Measurements from ENCODE around the gene TRAF5. TPM values are rescaled to one million over a fixed set of nuclear protein-coding genes. Genes with fewer than 3 reads are reported as not detected.

Gene TRAF5
- total and polyA plus RNA-seq, 4 donors, result 0.68 to 3.3 (median 1.6) TPM

DNA sequence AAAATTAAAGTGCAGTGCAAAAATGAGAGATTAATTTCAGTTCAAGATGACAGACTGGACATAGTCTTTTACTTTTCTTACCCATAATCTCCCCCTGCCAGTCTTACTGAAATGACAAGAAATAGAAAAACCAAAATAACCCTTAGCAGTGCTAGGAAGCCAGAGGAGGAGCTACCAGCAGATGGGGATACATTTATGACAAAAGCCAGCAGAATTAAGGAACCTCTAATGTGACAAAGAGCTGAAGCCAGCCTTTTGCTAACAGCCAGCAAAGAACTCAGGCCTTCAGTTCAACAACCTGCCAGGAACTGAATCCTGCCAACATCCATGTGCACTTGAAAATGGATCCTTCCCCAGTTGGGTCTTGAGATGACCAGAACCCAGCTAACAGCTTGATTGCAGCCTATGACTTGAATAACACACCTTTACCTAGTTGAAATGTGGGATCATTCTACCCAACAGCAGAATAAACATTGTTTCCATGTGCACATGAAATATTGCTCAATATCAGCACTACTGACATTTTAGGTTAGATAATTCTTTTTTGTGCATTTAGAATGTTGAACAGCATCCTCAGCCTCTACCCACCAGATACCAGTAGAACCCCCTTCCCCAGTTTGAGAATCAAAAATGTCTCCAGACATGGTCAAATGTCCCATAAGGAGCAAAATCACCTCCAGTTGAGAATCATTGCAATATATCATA is 7.9 kb upstream of the TRAF5 start:
- H3K4me3 ChIP-seq (ENCODE audit: low read depth in 1 of 3, low read length in 3 of 3), result no peak overlapping the region
- TF ChIP-seq EGR1 (IDR thresholded peaks at IDR 0.05; ENCODE audit: low read depth in 2 of 2) (no peak), FOXA2 (IDR thresholded peaks at IDR 0.05) (no peak), RAD21 (IDR thresholded peaks at IDR 0.05) (no peak), NR2F2 (IDR thresholded peaks at IDR 0.05) (no peak), HNF4A (conservative IDR thresholded peaks at IDR 0.05) (no peak), RXRA (IDR thresholded peaks at IDR 0.05) (no peak), GABPA (IDR thresholded peaks at IDR 0.05 in 1 of 2, conservative IDR thresholded peaks at IDR 0.05 in 1 of 2) (no peak), HNF4G (IDR thresholded peaks at IDR 0.05) (no peak), JUND (IDR thresholded peaks at IDR 0.05) (no peak), YY1 (IDR thresholded peaks at IDR 0.05) (no peak), SP1 (IDR thresholded peaks at IDR 0.05) (no peak), TAF1 (conservative IDR thresholded peaks at IDR 0.05) (no peak), FOXA1 (IDR thresholded peaks at IDR 0.05) (no peak)
- TF ChIP-seq, protein P1, sequence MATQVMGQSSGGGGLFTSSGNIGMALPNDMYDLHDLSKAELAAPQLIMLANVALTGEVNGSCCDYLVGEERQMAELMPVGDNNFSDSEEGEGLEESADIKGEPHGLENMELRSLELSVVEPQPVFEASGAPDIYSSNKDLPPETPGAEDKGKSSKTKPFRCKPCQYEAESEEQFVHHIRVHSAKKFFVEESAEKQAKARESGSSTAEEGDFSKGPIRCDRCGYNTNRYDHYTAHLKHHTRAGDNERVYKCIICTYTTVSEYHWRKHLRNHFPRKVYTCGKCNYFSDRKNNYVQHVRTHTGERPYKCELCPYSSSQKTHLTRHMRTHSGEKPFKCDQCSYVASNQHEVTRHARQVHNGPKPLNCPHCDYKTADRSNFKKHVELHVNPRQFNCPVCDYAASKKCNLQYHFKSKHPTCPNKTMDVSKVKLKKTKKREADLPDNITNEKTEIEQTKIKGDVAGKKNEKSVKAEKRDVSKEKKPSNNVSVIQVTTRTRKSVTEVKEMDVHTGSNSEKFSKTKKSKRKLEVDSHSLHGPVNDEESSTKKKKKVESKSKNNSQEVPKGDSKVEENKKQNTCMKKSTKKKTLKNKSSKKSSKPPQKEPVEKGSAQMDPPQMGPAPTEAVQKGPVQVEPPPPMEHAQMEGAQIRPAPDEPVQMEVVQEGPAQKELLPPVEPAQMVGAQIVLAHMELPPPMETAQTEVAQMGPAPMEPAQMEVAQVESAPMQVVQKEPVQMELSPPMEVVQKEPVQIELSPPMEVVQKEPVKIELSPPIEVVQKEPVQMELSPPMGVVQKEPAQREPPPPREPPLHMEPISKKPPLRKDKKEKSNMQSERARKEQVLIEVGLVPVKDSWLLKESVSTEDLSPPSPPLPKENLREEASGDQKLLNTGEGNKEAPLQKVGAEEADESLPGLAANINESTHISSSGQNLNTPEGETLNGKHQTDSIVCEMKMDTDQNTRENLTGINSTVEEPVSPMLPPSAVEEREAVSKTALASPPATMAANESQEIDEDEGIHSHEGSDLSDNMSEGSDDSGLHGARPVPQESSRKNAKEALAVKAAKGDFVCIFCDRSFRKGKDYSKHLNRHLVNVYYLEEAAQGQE (IDR thresholded peaks at IDR 0.05), result no peak
- TF ChIP-seq, protein P2, sequence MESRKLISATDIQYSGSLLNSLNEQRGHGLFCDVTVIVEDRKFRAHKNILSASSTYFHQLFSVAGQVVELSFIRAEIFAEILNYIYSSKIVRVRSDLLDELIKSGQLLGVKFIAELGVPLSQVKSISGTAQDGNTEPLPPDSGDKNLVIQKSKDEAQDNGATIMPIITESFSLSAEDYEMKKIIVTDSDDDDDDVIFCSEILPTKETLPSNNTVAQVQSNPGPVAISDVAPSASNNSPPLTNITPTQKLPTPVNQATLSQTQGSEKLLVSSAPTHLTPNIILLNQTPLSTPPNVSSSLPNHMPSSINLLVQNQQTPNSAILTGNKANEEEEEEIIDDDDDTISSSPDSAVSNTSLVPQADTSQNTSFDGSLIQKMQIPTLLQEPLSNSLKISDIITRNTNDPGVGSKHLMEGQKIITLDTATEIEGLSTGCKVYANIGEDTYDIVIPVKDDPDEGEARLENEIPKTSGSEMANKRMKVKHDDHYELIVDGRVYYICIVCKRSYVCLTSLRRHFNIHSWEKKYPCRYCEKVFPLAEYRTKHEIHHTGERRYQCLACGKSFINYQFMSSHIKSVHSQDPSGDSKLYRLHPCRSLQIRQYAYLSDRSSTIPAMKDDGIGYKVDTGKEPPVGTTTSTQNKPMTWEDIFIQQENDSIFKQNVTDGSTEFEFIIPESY (IDR thresholded peaks at IDR 0.05), result no peak
- TF ChIP-seq, protein P3, sequence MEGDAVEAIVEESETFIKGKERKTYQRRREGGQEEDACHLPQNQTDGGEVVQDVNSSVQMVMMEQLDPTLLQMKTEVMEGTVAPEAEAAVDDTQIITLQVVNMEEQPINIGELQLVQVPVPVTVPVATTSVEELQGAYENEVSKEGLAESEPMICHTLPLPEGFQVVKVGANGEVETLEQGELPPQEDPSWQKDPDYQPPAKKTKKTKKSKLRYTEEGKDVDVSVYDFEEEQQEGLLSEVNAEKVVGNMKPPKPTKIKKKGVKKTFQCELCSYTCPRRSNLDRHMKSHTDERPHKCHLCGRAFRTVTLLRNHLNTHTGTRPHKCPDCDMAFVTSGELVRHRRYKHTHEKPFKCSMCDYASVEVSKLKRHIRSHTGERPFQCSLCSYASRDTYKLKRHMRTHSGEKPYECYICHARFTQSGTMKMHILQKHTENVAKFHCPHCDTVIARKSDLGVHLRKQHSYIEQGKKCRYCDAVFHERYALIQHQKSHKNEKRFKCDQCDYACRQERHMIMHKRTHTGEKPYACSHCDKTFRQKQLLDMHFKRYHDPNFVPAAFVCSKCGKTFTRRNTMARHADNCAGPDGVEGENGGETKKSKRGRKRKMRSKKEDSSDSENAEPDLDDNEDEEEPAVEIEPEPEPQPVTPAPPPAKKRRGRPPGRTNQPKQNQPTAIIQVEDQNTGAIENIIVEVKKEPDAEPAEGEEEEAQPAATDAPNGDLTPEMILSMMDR (IDR thresholded peaks at IDR 0.05; ENCODE audit: low read depth, low read length, missing input control), result no peak
- TF ChIP-seq, protein P4, sequence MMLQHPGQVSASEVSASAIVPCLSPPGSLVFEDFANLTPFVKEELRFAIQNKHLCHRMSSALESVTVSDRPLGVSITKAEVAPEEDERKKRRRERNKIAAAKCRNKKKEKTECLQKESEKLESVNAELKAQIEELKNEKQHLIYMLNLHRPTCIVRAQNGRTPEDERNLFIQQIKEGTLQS (IDR thresholded peaks at IDR 0.05), result no peak
- TF ChIP-seq, protein P5, sequence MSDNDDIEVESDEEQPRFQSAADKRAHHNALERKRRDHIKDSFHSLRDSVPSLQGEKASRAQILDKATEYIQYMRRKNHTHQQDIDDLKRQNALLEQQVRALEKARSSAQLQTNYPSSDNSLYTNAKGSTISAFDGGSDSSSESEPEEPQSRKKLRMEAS (IDR thresholded peaks at IDR 0.05), result no peak
- no peak for DNase-seq (ENCODE audit: low spot score)
- H3K27ac ChIP-seq (ENCODE audit: low read depth in 1 of 2, low read length in 2 of 2), result no peak overlapping the region
- peaks cover under 1 to 21% (median 11%) of the 10 kb centered on the region in 4 donors for H3K36me3 ChIP-seq (ENCODE audit: control insufficient read depth in 4 of 4, insufficient read depth in 3 of 4, low read depth in 1 of 4, low read length in 3 of 4)
- no peaks in the 10 kb centered on the region for H3K4me1 ChIP-seq (ENCODE audit: control insufficient read depth in 4 of 4, insufficient read depth in 4 of 4, low read length in 3 of 4)
- H3K27me3 ChIP-seq (ENCODE audit: control insufficient read depth in 4 of 4, insufficient read depth in 4 of 4, low read length in 3 of 4), result no peaks in the 10 kb centered on the region
- no peaks in the 10 kb centered on the region for H3K9me3 ChIP-seq (ENCODE audit: control insufficient read depth in 4 of 4, low read length in 3 of 4)
- no peak overlapping the region for H3K9ac ChIP-seq (ENCODE audit: low read depth in 1 of 2, low read length in 2 of 2)
